PC-9 (cell line): Measurements from ENCODE around the gene ZDBF2.

Experiments
- CTCF ChIP-seq: fragments of 200-600 bp; sonication (generic); conservative IDR thresholded peaks from 2 replicates; pipeline ENCODE4 v1.6.1; 2017; ENCODE audit warnings: mixed run types, antibody characterized with exemption, mild to moderate bottlenecking, moderate library complexity
- EZH2 ChIP-seq: fragments of 200-600 bp; sonication (generic); IDR thresholded peaks from 2 replicates; pipeline ENCODE4 v1.8.0; 2017; ENCODE audit warnings: antibody characterized with exemption, low read depth

- TF ChIP-seq CTCF (no peak), EZH2 (no peak)
Observed at GRCh38 chr2:206250041-206250897, 24.2 kb upstream of the ZDBF2 start.
